NCI-H2196 treated with DMSO at 0.1 percent for 48 hours (cell line): Measurements from ENCODE around the gene GNL1.
A peak's percentile ranks its signal among the peaks of the same experiment; 100 is the strongest.

Source experiments
- DNase-seq: peaks from one replicate; lab custom pipeline; 2025; ENCODE audit not compliant: unreplicated experiment; lab: John Stamatoyannopoulos, UW

GNL1 gene

DNA sequence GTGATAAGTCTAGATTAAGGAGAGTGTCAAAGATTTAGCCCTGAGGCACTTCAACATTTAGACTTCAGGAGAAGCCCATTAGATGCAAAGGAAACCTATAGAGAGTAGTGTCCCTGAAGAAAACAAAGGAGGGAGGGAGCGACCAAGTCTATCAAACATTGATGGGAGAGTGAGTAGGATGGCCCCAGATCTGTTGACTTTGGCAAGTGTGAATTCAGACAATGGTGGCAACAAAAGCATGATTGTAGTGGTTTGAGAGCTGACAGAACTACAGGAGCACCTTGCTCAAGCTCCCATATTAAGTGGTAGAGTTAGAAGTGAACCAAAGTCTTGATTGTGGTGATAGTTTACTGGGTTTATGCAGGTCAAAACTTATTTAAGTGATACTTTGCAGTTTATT is 14.0 kb upstream of the GNL1 start:
- DNase-seq: no peak

DNA sequence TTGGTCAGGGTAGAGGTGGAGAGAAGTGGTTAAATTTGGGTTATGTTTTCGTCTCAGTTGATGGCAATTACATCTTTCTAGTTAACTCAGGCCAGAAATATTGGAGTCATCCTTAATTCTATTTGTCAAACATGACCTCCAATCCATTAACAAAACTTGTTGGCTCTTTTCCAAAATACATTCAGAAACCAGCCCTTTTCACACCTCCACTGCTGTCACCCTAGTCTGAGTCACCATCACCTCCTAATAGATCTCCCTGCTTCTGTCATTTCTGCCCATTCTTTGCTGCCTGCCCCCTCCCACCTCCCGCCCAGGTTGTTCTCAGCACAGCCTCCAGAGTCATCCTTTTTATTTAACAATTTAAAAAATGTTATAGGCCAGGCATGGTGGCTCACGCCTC is 12.0 kb upstream of the GNL1 start:
- DNase-seq: no peak

- no peak for DNase-seq
Measured at GRCh38 chr6:30565772-30566171, 9.5 kb upstream of the GNL1 start.

GRCh38 chr6:30564114-30564513 is 7.8 kb upstream of the GNL1 start:
- DNase-seq: no peak

- no peak for DNase-seq
Measured at GRCh38 chr6:30562470-30563425, 6.5 kb upstream of the GNL1 start.

GRCh38 chr6:30560930-30561329 is 4.6 kb upstream of the GNL1 start:
- DNase-seq: no peak

DNA sequence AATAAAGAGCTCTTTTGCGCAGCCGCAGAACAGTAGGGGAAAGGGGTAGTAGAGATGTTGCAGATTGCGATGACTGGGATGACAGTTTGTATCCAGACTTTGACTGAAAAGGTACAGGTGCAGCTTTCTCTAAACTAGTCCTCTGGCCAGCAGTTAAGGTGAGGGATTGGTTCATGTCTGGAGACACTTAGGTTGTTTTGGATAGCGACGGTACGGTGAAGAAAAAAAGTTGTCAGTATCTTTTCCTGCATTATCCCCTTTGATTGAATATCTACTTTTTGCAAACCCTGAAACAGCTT is 1.3 kb upstream of the GNL1 start:
- DNase-seq: no peak

DNA sequence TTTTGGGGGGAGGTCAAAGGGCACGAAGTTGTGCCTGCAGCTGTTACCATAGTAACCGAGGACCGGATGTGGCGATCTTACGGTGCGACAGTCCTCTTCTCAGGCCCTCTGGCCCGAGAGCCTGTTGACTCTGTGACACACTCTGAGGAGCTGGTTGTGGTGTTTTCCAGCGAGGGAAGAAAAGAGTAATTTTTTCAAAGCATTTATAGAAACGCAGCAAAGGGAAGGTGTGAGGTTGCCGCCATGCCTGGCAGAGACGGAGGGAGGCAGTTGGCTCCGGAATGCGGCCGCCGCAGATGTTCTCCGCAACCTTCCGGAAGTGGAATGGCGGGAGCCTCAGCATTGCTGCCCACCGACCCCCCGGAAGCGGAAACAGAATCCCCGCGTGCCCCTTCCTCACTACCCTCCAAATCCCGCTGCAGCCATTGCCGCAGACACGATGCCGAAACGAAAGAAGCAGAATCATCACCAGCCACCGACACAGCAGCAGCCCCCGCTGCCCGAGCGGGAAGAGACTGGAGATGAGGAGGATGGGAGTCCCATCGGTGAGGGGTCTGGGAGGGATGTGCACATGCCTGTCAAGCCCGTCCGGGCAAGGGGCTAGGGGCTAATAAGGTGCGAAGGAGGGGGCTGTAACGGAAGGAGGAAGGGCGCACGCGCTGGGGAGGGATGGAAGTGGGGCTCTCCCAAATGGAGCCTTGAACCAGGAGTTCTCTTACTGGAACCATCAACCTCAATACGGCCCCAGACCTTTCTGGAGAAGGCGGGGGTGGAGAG is 805 bp upstream of the GNL1 start, which contains the start of gene PRR3:
TSS of gene PRR3 (plus strand) at position 390 of the 777 bp plus-strand sequence. CDS start at position 440, 50 bp downstream.
- peak; percentile 87 for DNase-seq

GRCh38 chr6:30555816-30556065 is 548 bp downstream of the GNL1 start:
- no peak for DNase-seq

DNA sequence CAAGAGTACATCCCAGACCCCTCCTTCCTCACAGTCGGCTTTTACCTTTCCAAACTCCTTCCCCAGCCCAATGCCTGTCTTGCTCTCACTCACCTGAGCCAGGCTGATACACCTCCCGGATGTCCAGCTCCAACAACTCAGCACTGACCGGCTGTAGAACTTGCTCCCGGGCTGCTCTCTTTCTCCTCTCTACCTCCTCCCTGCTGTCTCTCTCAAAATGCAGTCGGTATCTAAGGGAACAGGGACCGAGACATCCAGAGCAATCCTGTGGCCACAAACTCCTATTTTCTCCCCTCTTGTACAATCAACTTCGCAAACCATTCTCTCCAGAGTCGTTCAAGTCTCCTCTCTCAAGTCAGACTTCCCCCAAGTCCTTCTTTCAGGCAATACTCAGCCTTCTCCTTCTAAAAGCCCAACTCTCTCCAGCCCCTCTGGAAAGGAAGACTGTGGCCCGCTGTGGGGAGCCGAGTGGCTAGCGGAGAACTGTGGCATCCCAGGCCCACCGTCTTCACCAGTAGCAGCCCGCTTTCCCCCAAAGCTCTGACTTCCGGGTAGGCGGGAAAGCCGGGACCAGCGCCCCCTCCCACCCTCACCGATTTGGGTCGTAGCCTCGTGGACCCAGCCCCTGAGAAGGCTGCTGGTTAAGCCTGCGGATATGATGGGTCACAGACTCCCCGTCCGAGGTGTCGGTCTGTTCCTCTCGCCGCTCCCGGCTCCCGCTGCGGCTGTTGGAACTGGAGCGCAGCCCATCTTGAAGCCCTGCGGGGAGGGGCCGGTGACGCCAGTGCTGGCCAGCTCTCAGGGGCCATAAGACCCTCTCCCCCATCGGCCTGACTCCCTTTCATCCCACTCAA is 1.1 kb downstream of the GNL1 start:
- DNase-seq: no peak

DNA sequence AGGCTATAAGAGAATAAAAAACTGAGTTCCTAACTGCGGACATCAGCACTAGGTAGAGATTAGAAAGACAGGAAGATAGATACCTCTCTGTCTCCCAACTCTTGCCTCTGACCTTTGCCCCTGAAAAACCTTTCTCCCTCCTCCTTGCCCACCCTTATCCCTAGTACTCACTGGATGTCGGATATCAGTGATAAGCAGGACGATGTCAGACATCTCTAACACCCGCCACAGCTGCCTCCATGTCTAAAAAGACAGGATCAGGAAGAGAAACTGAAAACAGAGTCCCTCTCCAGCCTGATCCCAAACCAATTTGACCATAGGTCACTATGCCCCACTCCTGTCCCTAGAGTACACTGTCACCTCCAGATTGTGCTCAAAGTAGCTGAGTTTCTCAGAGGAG is 1.9 kb downstream of the GNL1 start:
- no peak for DNase-seq

DNA sequence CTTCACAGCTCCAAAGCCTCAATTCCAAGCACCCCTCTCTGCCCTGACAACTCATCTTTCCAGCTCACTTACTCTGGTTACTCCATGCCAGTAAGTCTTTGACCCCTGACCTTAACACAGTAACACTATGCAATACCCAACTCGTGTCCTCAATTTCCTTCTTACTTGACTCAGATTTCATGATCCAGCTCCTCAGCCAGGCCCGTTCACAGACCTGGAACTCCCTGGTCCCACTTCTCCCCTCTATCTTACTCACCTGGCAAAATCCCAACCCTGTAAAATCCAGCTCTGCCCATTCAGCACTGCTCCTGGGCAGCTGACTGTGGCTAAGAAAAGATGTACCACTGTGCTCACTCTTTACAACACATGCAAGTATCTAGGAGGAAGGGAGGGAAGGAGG is 7.9 kb downstream of the GNL1 start:
- no peak for DNase-seq

GRCh38 chr6:30547454-30547853 is 8.8 kb downstream of the GNL1 start:
- no peak for DNase-seq

DNA sequence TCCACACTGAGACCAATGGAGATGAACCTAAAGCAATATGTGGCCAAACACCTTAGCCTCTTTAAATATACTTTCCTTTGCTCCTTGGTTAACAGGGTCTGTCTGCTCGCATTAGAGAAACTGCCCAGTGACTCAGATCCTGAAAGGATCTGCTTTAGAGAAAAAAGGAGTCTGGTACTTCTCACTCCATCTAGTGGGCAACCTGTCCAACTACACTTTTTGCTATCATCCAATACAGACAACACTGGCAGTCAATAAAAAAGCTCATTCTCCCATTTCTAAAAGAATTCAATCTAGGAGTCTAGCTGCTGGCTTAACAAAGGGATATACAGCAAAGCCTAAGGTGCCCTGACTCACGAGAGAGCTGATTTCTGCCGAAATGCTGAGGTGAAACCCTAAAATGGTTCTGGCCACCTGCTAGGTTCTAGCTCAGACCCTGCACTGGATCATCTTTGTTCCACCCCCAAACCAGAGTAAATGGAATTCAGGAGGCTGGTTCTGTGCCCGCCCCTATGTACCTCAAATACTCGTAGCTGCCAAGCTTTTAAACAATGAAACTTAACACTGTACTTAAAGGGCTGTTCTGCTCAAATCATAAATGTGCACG is 11.5 kb downstream of the GNL1 start:
- peak; percentile 59 for DNase-seq

GRCh38 chr6:30543821-30544220 is 12.5 kb downstream of the GNL1 start:
- no peak for DNase-seq

DNA sequence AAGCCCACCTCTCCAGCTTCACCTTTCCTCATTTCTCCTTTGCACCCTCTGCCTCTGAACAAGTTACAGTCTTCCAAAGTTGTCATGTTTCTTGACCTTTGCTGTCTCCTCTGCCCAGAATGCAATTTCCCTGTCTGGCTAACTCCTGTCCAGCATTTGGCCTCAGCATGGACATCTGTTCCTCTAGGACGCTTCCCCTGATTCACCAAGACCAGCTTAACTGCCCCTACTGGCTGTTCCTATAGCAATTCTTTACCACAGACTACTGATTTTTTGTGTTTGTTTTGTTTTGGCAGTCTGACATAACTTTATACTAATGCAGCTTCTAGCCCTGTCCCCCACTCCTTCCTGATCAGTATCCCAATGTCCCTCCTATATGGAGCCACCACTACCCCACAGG is 13.4 kb downstream of the GNL1 start:
- DNase-seq: no peak

- DNase-seq: no peak
Measured at GRCh38 chr6:30542404-30542725, 13.9 kb downstream of the GNL1 start.

GRCh38 chr6:30541515-30542403 is 14.5 kb downstream of the GNL1 start:
- DNase-seq: peak; percentile 82

DNA sequence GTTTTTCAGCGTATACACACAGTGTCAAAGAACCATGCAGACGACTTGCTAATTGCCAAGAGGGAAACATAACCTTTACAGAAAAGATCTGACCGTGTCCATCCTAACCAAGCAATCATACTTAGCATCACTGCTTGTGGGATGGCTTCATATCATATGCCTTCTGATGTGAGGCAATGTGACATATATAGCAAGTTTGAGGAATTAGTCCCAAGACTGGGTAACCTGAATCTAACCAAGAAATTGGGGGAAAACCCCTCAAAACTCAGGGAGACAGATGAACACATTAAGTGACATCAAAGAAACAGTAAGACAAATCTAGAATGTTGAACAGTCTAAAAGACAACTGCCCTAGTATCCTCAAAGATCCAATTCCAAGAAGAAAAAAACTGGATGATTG is 18.4 kb downstream of the GNL1 start:
- DNase-seq: no peak
